NCI-H128 (cell line): Measurements from ENCODE around the gene FHIT.

ENCODE experiments used
- DNase-seq: peaks from one replicate; lab custom pipeline; 2025; ENCODE audit not compliant: unreplicated experiment; lab: John Stamatoyannopoulos, UW

Gene FHIT

GRCh38 chr3:61251174-61251972 lies at the start of gene FHIT:
Gene FHIT (minus strand): TSS chr3:61251452.
- DNase-seq: peak; percentile 79

DNA sequence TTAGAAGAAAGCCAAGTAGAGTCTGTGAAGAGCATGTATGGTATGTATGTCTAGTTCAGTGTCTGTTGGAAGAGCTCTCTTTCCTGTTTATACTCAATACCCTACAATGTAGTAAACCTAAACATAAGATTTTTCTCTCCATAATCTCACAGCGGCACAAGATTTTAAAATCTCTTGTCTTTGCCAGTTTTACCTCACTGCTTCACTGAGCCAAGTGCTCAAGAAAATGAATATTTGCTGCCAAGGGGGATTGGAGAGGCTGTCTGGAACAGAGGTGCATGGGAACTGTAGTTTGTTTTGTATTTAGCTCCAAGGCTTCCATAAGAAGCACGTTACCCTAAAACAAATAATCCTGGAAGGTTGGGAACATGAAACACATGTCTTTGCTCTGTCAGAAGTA lies 49.5 kb upstream of the FHIT start:
- no peak for DNase-seq

DNA sequence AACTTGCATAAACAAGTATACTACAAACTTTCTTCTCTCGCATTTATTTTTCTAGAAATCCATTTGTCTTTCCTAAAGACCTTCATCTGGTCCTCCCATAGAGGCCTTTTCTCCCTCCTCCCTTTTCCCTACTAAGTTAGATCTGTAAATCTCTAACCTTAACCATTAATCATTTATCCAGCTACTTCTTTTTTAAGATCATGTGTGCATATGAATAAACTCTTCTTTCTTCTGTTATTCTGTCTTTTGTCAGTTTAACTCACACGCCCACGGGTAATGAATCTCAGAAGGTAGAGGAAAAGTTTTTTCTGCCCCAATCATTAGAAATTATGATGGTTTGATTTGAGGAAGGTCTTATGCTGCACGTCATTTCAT lies 48.7 kb upstream of the FHIT start:
- DNase-seq: no peak

- DNase-seq: no peak
Measured at GRCh38 chr3:61299343-61300005, 48.2 kb upstream of the FHIT start.

DNA sequence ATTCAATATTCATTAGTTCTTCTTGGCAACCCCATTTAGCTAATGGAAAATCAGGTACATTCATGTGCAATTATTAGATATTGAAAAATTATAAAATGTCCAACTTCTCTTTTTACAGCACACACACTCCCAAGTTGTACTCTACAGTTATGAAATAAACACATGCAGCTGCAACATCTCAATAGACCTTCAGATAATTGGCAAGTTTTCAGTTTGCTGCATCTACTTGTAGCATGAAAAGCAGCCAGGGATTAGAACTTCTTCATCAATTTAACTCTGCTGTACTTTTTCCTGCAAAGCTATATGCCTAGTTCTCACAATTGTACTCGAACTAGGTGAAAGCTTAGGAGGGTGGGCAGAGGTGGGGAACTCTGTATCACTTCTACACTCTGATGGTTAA lies 46.6 kb upstream of the FHIT start:
- DNase-seq: no peak

DNA sequence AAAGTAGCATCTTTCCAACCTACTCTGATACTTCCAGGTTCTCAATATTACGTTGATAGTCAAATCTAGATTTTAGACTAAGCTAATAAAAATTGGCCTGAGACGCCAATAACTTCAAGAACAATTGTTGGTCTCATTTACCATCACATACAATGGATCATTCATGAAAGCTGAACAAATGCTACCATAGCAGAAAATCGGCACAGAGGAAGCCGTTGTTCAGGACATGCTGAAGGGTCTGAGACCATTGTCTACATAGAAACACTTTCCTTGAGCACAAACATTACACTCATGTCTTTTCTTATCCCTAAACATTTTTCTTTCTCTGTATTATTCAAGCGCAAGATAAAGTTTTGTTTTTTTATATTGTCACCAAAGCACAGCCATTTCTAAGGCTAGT lies 37.2 kb upstream of the FHIT start:
- DNase-seq: no peak

GRCh38 chr3:61283876-61284275 lies 32.6 kb upstream of the FHIT start:
- no peak for DNase-seq

DNA sequence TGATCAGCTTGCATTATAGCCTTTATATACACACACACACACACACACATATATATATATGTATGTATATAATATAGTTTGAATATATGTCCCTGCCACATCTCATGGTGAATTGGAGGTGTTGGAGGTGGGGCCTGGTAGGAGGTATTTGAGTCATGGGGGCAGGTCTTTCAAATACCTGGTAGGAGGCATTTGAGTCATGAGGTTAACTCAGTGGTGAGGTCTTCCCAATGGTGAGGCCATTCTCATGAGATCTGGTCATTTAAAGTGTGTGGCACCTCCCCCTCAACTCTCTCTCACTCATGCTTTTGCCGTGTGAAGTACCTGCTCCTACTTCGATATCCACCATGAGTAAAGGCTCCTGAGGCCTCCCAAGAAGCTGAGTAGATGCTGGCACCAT lies 27.5 kb upstream of the FHIT start:
- DNase-seq: no peak

DNA sequence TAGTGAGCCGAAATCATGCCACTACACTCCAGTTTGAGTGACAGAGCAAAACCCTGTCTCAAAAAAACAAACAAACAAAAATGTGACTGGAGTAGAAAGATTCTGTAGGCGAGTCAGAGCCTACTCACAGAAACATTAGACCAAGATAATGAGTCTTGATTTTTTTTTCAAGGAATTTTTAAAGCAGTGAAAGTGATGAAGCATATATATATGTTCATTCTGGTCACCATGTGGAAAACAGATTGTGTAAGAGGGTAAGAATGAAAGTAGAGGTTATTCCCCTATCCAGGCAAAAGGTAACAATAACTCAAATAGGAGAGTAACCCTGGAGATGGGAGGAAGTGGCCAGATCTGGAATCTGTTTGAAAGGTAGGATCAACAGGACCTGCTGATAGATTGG lies 26.2 kb upstream of the FHIT start:
- no peak for DNase-seq

GRCh38 chr3:61269435-61269834 lies 18.2 kb upstream of the FHIT start:
- DNase-seq: no peak

GRCh38 chr3:61268644-61269043 lies 17.4 kb upstream of the FHIT start:
- no peak for DNase-seq

DNA sequence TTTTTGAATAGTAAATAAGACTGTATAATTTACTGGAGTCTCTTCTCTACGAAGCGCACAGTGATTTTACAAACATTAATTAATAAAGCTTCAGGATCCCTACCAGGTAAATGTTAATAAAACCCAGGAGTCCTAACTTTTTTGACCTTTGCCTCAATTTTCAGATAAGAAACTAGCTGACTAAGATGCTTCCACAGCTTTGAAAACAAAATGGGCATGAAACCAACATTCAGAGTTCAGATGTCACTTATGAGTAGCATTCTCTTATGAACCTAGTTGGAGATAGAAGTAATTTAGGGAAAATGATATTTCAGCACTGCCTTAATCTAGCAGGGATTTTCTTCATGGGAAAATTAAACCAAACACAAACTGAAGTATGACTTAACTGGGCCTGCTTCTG lies 13.0 kb upstream of the FHIT start:
- no peak for DNase-seq

DNA sequence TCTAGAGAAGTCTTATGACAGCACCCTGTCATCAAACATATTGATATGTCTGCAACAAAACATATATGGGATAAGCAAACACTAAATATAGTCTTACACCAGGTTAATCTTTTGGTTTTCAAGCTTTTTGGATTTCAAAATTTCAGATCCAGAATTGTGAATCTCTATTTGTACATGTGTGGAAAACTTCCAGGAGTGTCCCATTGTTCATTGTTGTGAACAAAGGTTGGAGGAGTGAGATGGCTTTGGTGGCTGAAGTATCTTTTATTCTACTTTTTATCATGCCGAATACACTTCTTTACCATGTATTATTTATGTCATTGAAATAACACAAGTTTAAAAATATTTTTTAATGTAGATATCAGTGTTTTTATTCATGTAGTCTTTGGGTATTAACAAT lies 5.9 kb upstream of the FHIT start:
- DNase-seq: no peak

GRCh38 chr3:61253756-61254155 lies 2.5 kb upstream of the FHIT start:
- DNase-seq: no peak

- no peak for DNase-seq
Measured at GRCh38 chr3:61252836-61253235, 1.6 kb upstream of the FHIT start.

DNA sequence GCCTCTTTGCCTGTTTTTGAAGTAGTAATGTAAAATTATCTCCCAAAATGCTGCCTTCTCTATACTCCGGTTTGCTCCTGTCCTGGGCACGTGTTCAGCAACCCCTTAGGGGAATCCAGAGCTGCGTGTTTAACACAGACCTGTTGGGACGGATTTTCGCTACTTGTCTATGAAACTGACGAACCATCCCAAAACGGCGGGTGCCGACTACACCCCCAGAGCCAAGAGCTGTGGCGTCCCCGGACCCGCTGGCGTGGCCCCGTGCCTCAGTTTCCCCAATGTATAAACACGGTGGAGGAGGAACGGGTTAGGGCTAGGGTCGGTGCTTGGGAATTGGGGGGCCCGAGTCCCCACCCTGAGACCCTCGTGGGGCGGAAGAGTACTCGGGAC lies 473 bp downstream of the FHIT start:
- no peak for DNase-seq

GRCh38 chr3:61248496-61248895 lies 2.8 kb downstream of the FHIT start:
- DNase-seq: no peak

GRCh38 chr3:61247191-61247590 lies 4.1 kb downstream of the FHIT start:
- DNase-seq: no peak

DNA sequence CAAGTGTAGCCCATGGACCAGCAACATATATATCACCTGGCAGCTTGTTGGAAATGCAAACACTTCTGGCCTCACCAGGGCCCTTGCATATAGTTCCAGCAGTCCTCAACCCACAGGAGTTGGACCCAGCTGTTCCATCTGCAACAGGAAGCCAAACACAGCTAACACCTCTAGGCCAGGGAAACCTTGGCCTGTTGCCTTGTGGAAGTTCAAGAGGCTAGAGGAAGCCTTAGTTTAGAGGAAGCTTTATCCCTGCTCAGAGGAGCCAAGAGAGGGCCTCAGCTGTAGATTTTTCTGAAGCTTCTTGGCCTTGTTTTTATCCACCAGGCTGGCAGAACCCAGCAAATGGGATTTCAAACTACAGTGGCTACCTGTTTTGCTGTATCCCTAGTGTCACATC lies 11.4 kb downstream of the FHIT start:
- DNase-seq: no peak

GRCh38 chr3:61237858-61238257 lies 13.4 kb downstream of the FHIT start:
- no peak for DNase-seq

GRCh38 chr3:61236556-61236955 lies 14.7 kb downstream of the FHIT start:
- no peak for DNase-seq

DNA sequence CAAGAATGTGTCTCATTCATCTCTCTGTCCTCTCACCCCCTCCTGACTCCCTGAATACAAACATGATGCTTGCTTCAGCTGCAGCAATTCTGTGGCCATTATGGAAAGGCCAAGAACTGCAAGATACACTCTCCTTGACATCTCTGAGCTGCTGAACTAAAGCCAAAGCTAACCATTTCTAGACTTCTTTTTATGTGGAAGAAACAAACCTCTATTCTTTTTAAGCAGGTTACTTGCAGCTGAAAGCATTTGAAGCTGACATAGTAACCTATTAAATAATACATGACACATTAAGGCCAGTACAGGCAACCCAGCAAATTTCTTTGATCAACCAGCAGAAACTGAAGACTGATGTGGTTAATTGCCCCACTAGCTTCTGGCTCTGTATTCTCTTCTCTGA lies 17.5 kb downstream of the FHIT start:
- DNase-seq: no peak

GRCh38 chr3:61231693-61232092 lies 19.6 kb downstream of the FHIT start:
- no peak for DNase-seq
